Trophoblast cell (in vitro differentiated cells and primary cell): ENCODE data around the gene KAT7.

Experiments
- DNase-seq, 2 donors: peaks; one replicate each; pipeline ENCODE4 v3.0.0-alpha.2; 2016
- H2AFZ ChIP-seq: 2 replicates; pipeline ENCODE4 v1.6.1; 2013; ENCODE audit warnings: low read length, moderate library complexity, mild to moderate bottlenecking; ENCODE audit not compliant: insufficient read depth, poor library complexity
- H2AK5ac ChIP-seq: 2 replicates; pipeline ENCODE4 v1.6.1; 2013; ENCODE audit warnings: mild to moderate bottlenecking, low read length
- H2BK120ac ChIP-seq: 2 replicates; pipeline ENCODE4 v1.6.1; 2013; ENCODE audit warnings: low read length, mild to moderate bottlenecking, moderate library complexity; ENCODE audit not compliant: insufficient read depth, poor library complexity
- H2BK12ac ChIP-seq: 2 replicates; pipeline ENCODE4 v1.6.1; 2013; ENCODE audit warnings: mild to moderate bottlenecking, low read length, moderate library complexity
- H2BK5ac ChIP-seq: 2 replicates; pipeline ENCODE4 v1.6.1; 2013; ENCODE audit warnings: low read length, low read depth, moderate library complexity, mild to moderate bottlenecking; ENCODE audit not compliant: poor library complexity
- H3K14ac ChIP-seq: 2 replicates; pipeline ENCODE4 v1.6.1; 2013; ENCODE audit warnings: mild to moderate bottlenecking, low read length
- H3K18ac ChIP-seq: 2 replicates; pipeline ENCODE4 v1.6.1; 2013; ENCODE audit warnings: mild to moderate bottlenecking, low read length
- H3K23ac ChIP-seq: 2 replicates; pipeline ENCODE4 v1.6.1; 2013; ENCODE audit warnings: low read length
- H3K27ac ChIP-seq: 2 replicates; pipeline ENCODE4 v1.5.1; 2013; ENCODE audit warnings: low read depth, mild to moderate bottlenecking, inconsistent platforms, low read length, moderate library complexity
- H3K27me3 ChIP-seq: 2 replicates; pipeline ENCODE4 v1.6.1; 2013; ENCODE audit warnings: inconsistent platforms, mild to moderate bottlenecking, low read length, moderate library complexity; ENCODE audit not compliant: insufficient read depth
- H3K36me3 ChIP-seq, 2 experiments: 1 replicate in 1 of 2; 2 replicates in 1 of 2; pipeline ENCODE4 v1.6.1; 2013; ENCODE audit warnings: low read length in 2 of 2, mild to moderate bottlenecking in 2 of 2, moderate library complexity in 1 of 2; ENCODE audit not compliant: insufficient read depth in 2 of 2, control insufficient read depth in 1 of 2
- H3K4ac ChIP-seq: 2 replicates; pipeline ENCODE4 v1.6.1; 2013; ENCODE audit warnings: low read depth, mild to moderate bottlenecking, low read length, moderate library complexity
- H3K4me1 ChIP-seq, 2 experiments: 1 replicate in 1 of 2; 2 replicates in 1 of 2; pipeline ENCODE4 v1.6.1; 2013; ENCODE audit warnings: low read length in 2 of 2, mild to moderate bottlenecking in 2 of 2, moderate library complexity in 1 of 2; ENCODE audit not compliant: insufficient read depth in 2 of 2, control insufficient read depth in 1 of 2
- H3K4me2 ChIP-seq: 2 replicates; pipeline ENCODE4 v1.6.1; 2013; ENCODE audit warnings: inconsistent platforms, mild to moderate bottlenecking, low read length, moderate library complexity
- H3K4me3 ChIP-seq: 2 replicates; pipeline ENCODE4 v1.5.1; 2013; ENCODE audit warnings: mild to moderate bottlenecking, low read depth, low read length, inconsistent platforms
- H3K79me1 ChIP-seq: one replicate; pipeline ENCODE4 v1.6.1; 2013; ENCODE audit warnings: low read length
- H3K79me2 ChIP-seq: 2 replicates; pipeline ENCODE4 v1.6.1; 2013; ENCODE audit warnings: low read length, mild to moderate bottlenecking; ENCODE audit not compliant: control insufficient read depth, insufficient read depth, poor library complexity
- H3K9ac ChIP-seq: 2 replicates; pipeline ENCODE4 v1.6.1; 2013; ENCODE audit warnings: mild to moderate bottlenecking, low read length
- H3K9me3 ChIP-seq: 2 replicates; pipeline ENCODE4 v1.6.1; 2013; ENCODE audit warnings: low read depth, mild to moderate bottlenecking, control low read depth, inconsistent platforms, low read length; ENCODE audit not compliant: insufficient read depth
- H4K12ac ChIP-seq: 2 replicates; pipeline ENCODE4 v1.6.1; 2013; ENCODE audit warnings: low read depth, mild to moderate bottlenecking, low read length, moderate library complexity
- H4K8ac ChIP-seq: 2 replicates; pipeline ENCODE4 v1.6.1; 2013; ENCODE audit warnings: low read depth, mild to moderate bottlenecking, low read length, moderate library complexity
- H4K91ac ChIP-seq: one replicate; pipeline ENCODE4 v1.6.1; 2013; ENCODE audit warnings: low read depth, mild to moderate bottlenecking, low read length, moderate library complexity
- WGBS: extraction: QIAGEN DNeasy Blood & Tissue Kit; methylation state at CpG from one replicate; pipeline ENCODE4 v1.1.7; 2013; ENCODE audit warnings: missing lambda C conversion rate; ENCODE audit not compliant: insufficient read length, insufficient coverage; ENCODE audit errors: extremely low coverage; 5-methylcytosine and 5-hydroxymethylcytosine counted together

Gene KAT7

DNA sequence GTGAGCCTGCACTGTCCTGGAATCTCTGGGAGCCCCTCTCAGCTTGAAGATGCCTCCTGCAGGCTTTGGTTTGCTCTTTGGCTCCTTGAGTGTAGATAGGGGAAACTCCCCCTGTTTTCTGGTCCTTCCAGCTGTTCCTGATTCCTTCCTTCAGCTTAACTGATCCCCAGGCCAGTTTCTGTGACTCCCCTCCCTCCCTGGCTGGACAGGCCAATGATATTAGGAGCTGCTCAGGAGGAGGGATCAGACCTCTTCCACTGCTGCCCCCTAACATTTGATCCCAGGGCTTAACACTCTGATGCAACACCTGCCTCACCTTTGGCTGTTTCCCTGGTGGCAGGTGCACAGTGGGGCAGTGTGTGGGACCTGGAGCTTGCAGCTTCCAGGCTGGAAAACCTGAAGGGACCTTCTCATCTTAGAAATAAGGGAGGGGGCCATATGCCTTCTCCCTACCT, 59.6 kb downstream of the KAT7 start, which contains the start of gene TAC4:
Gene TAC4 (minus strand): TSS at position 51 of the 455 bp plus-strand sequence. CDS start 52 bp downstream, outside the sequence.
- no peak within 1 kb of the TSS for H3K9ac ChIP-seq
- H3K27me3 ChIP-seq, result peaks cover 17% of the 10 kb centered on the region
- H3K4ac ChIP-seq, result no peak within 1 kb of the TSS
- H2AFZ ChIP-seq, result no peak within 1 kb of the TSS
- H3K9me3 ChIP-seq, result no peaks in the 10 kb centered on the region
- no peak within 1 kb of the TSS for H3K18ac ChIP-seq
- no peak for DNase-seq
- no peak within 1 kb of the TSS for H3K4me3 ChIP-seq
- H4K12ac ChIP-seq, result no peak within 1 kb of the TSS
- H4K8ac ChIP-seq, result no peak within 1 kb of the TSS
- H3K4me1 ChIP-seq, result peaks cover 3 to 7% of the 10 kb centered on the region in 2 experiments
- H3K14ac ChIP-seq, result no peak within 1 kb of the TSS
- H2BK120ac ChIP-seq, result no peak within 1 kb of the TSS
- peaks cover 3 to 10% of the 10 kb centered on the region in 2 experiments for H3K36me3 ChIP-seq
- no peak within 1 kb of the TSS for H3K23ac ChIP-seq
- H2BK12ac ChIP-seq, result no peak within 1 kb of the TSS
- H2AK5ac ChIP-seq, result no peak within 1 kb of the TSS
- H3K79me2 ChIP-seq, result peaks cover 2% of the 10 kb centered on the region
- no peak within 1 kb of the TSS for H4K91ac ChIP-seq
- no peak within 1 kb of the TSS for H2BK5ac ChIP-seq
- no peak within 1 kb of the TSS for H3K27ac ChIP-seq
- H3K79me1 ChIP-seq, result no peaks in the 10 kb centered on the region
- H3K4me2 ChIP-seq, result no peak within 1 kb of the TSS

DNA sequence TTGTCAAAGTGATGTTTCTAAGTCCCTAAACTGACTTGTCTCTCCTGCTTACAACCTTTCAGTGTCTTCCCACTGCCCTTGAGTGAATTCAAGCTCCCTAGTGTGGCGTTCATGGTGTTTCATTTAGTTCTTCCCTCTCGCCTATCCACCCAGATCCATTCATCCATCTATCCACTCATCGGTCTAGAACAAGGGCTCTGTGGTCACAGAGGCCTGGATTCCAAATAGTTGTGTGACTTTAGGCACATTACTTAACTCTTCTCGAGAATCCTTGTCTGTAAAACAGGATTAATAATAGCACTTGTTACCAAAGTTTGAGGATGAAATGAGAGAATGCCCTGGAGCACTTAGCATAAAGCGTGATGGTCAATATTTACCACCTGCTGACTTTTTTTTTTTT, 60.3 kb downstream of the KAT7 start:
- Histone ChIP-seq H4K91ac (no peak overlapping the region), H3K4me3 (no peak overlapping the region), H2BK120ac (no peak overlapping the region), H3K4me1 (peaks cover 3 to 7% of the 10 kb centered on the region in 2 experiments), H4K8ac (no peak overlapping the region), H3K27me3 (peaks cover 17% of the 10 kb centered on the region), H3K23ac (no peak overlapping the region), H3K4me2 (no peak overlapping the region), H2AK5ac (no peak overlapping the region), H3K4ac (no peak overlapping the region), H3K36me3 (peaks cover 3 to 10% of the 10 kb centered on the region in 2 experiments), H3K18ac (no peak overlapping the region), H2BK5ac (no peak overlapping the region), H3K9ac (no peak overlapping the region), H4K12ac (no peak overlapping the region), H3K9me3 (no peaks in the 10 kb centered on the region), H2BK12ac (no peak overlapping the region), H3K27ac (no peak overlapping the region), H3K79me1 (no peaks in the 10 kb centered on the region), H3K14ac (no peak overlapping the region), H2AFZ (no peak overlapping the region), H3K79me2 (peaks cover 2% of the 10 kb centered on the region)
- no peak for DNase-seq
- no CpG with 5 or more reads among the region's 5 CpGs for WGBS

DNA sequence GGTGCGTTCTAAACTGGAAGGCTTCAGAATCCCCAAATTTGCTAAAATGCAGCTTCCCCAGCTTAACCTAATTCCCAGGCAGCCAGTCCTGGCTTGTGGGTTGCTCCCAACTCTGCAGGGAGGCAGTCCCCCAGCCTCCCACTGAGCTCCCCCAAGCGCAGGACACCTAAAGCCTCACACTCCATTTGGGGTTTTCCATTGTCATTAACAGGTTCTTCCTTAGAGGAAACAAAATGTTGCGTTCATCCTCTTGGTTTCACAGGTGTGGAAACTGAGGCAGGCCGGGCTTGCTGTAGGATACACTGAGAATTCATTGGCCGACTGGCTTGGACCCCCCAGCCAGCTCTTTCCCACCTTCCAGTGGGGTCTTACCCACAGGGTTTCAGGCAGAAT, 61.7 kb downstream of the KAT7 start:
- Histone ChIP-seq H3K9me3 (no peaks in the 10 kb centered on the region), H2AK5ac (no peak overlapping the region), H3K4me2 (no peak overlapping the region), H4K91ac (no peak overlapping the region), H2BK12ac (no peak overlapping the region), H3K9ac (no peak overlapping the region), H3K36me3 (peaks cover 3 to 6% of the 10 kb centered on the region in 2 experiments), H3K27me3 (peaks cover 17% of the 10 kb centered on the region), H2BK5ac (no peak overlapping the region), H3K79me1 (no peaks in the 10 kb centered on the region), H3K18ac (no peak overlapping the region), H3K27ac (no peak overlapping the region), H4K12ac (no peak overlapping the region), H2AFZ (no peak overlapping the region), H3K4me1 (peaks cover 3 to 7% of the 10 kb centered on the region in 2 experiments), H3K4me3 (no peak overlapping the region), H3K23ac (no peak overlapping the region), H2BK120ac (no peak overlapping the region), H3K14ac (no peak overlapping the region), H3K79me2 (peaks cover 2% of the 10 kb centered on the region), H3K4ac (no peak overlapping the region), H4K8ac (no peak overlapping the region)
- no CpG with 5 or more reads among the region's 5 CpGs for WGBS
- DNase-seq, result no peak

DNA sequence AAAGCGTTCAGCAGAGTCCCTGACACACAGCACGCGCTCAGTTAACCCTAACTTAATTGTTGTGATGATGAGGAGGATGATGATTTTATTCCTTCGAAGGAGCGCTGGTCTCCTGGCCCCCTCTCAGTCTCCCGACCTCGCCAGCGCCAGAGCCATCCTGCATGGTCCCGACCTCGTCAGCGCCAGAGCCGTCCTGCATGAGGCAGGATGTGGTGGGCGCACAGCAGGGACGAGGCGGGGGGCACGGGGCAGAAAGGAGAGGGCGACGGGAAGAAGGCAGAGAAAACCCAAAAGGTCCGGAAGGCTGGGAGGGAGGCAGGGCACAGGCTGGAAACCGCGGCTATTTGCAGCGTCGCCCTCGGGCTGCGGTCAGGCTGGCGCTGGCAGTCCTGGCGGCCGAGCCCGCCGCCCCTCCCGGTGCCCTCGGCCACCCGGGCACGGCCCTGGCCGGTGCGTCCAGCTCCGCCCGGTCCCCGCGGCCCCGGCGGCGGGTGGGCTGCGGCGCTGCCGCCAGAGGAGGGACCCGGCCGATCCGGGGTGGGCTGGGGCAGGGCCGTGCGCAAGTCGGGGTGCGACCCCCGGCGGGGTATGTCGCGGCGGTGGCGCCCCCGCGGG, 62.4 kb downstream of the KAT7 start:
- no peak overlapping the region for H3K4ac ChIP-seq
- peak in 1 of 2 donors; percentile 19 for DNase-seq

More for the DNA sequence above, 62.4 kb downstream of the KAT7 start:
- Histone ChIP-seq H2BK12ac (no peak overlapping the region), H3K14ac (peak overlapping the region; percentile 33), H3K79me1 (no peaks in the 10 kb centered on the region), H2BK120ac (no peak overlapping the region), H3K23ac (no peak overlapping the region), H2AK5ac (no peak overlapping the region), H4K12ac (peak overlapping the region; percentile 13), H3K9me3 (no peaks in the 10 kb centered on the region), H3K4me2 (peak overlapping the region; percentile 85), H3K9ac (no peak overlapping the region), H2AFZ (no peak overlapping the region), H3K4me3 (peak overlapping the region; percentile 14), H4K91ac (peak overlapping the region; percentile 28), H3K27me3 (peaks cover 17% of the 10 kb centered on the region), H2BK5ac (no peak overlapping the region), H3K36me3 (peaks cover 3 to 6% of the 10 kb centered on the region in 2 experiments), H4K8ac (peak overlapping the region; percentile 69), H3K18ac (no peak overlapping the region), H3K27ac (no peak overlapping the region), H3K79me2 (peaks cover 2% of the 10 kb centered on the region), H3K4me1 (peaks cover 3 to 7% of the 10 kb centered on the region in 2 experiments)
- WGBS, result no CpG with 5 or more reads among the region's 61 CpGs
